ENCODE results near the gene FAM131A.

Gene FAM131A

DNA sequence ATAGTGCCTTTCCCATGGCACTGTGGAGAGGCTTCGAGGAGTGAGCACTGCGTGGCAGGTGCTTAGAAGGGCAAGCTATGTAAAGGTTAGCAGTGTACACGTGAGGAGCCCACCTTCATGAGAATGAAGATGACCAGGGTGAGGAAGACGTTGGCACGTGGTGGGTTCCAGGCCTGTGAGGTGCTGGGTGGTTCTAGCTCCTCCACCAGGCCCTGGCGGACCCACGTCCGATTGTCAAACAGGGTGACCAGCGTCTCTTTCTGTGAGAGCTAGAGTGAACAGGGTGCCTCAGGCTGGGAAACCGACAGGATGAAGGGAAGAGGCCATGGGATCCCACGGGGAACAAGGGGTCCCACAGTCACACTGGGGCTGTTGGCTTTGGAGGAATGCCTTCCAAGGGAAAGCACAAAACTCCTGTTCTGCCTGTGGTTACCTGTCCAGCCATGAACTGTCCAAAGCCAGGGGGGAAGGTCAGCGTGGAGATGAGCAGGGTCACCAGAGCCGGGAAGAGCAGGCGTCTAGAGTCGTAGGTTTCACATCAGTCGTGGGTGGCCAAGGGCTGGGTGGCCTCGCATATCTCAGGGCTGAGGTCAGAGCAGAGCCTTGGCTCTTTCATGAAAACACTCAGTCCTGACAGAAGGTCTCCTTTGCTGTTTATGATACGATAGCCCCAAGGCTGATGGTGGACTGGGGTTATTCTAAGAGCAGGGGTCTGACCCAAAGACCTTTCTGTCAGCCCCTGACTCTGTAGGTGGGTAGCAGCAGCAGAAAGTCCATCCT, 18.1 kb downstream of the FAM131A start:
- WGBS, 2 donors (ENCODE audit: extremely low coverage in 2 of 2, insufficient read length in 2 of 2, insufficient replicate concordance in 1 of 2), result no CpG with 5 or more reads among the region's 18 CpGs
- Histone ChIP-seq H3K9me3 (replicated peaks in 1 of 2; ENCODE audit: control insufficient read depth in 2 of 2, insufficient read depth in 1 of 2, low read depth in 1 of 2, low read length in 2 of 2) (no peaks in the 10 kb centered on the region), H4K8ac (ENCODE audit: low read depth, low read length) (no peak overlapping the region), H2AFZ (ENCODE audit: low read length) (no peak overlapping the region), H2BK12ac (ENCODE audit: low read length) (no peak overlapping the region), H3K27me3 (ENCODE audit: control insufficient read depth in 3 of 3, insufficient read depth in 3 of 3, low read depth in 1 of 3, low read length in 3 of 3) (no peaks in the 10 kb centered on the region), H3K79me1 (ENCODE audit: low read depth, low read length) (peaks cover 14% of the 10 kb centered on the region), H3K9ac (ENCODE audit: low read depth, low read length, poor library complexity) (peak overlapping the region; percentile 54), H3K14ac (ENCODE audit: low read length) (no peak overlapping the region), H3K4me1 (ENCODE audit: control insufficient read depth in 2 of 2, insufficient read depth in 1 of 2, low read depth in 1 of 2, low read length in 2 of 2) (peaks cover 13 to 25% of the 10 kb centered on the region in 2 donors), H3K23ac (ENCODE audit: low read depth, low read length, poor library complexity) (no peak overlapping the region), H2BK5ac (ENCODE audit: low read length) (peak overlapping the region; percentile 16), H2BK120ac (ENCODE audit: low read depth, low read length) (peak overlapping the region; percentile 0), H3K4me2 (ENCODE audit: insufficient read depth, low read length, poor library complexity, severe bottlenecking) (no peak overlapping the region), H3K4me3 (ENCODE audit: low read length in 2 of 2) (no peak overlapping the region), H4K91ac (ENCODE audit: low read depth, low read length, poor library complexity) (no peak overlapping the region), H2AK5ac (ENCODE audit: low read depth, low read length) (no peak overlapping the region), H2BK15ac (ENCODE audit: low read length) (no peak overlapping the region), H3K36me3 (replicated peaks in 1 of 2; ENCODE audit: control insufficient read depth in 2 of 2, insufficient read depth in 2 of 2, low read length in 2 of 2) (peaks cover 72 to 82% of the 10 kb centered on the region in 2 donors), H3K18ac (ENCODE audit: low read length) (peak overlapping the region; percentile 67), H3K4ac (ENCODE audit: low read length) (no peak overlapping the region), H3K27ac (replicated peaks; ENCODE audit: low read length) (no peak overlapping the region)
- no peak for DNase-seq (ENCODE audit: low spot score)

GRCh38 chr3:184357248-184358123, 20.1 kb downstream of the FAM131A start:
- no peaks in the 10 kb centered on the region for H3K27me3 ChIP-seq (ENCODE audit: control insufficient read depth in 3 of 3, insufficient read depth in 3 of 3, low read depth in 1 of 3, low read length in 3 of 3)
- H4K91ac ChIP-seq (ENCODE audit: low read depth, low read length, poor library complexity), result no peak overlapping the region
- no peak overlapping the region for H3K4me3 ChIP-seq (ENCODE audit: low read length in 2 of 2)
- WGBS, 2 donors (ENCODE audit: extremely low coverage in 2 of 2, insufficient read length in 2 of 2, insufficient replicate concordance in 1 of 2), result no CpG with 5 or more reads among the region's 24 CpGs
- H3K27ac ChIP-seq (replicated peaks; ENCODE audit: low read length), result no peak overlapping the region
- DNase-seq (ENCODE audit: low spot score), result no peak
- no peak overlapping the region for H3K18ac ChIP-seq (ENCODE audit: low read length)
- H3K14ac ChIP-seq (ENCODE audit: low read length), result no peak overlapping the region
- H2AFZ ChIP-seq (ENCODE audit: low read length), result no peak overlapping the region
- H3K36me3 ChIP-seq (replicated peaks in 1 of 2; ENCODE audit: control insufficient read depth in 2 of 2, insufficient read depth in 2 of 2, low read length in 2 of 2), result peaks cover 58 to 62% of the 10 kb centered on the region in 2 donors
- H3K79me1 ChIP-seq (ENCODE audit: low read depth, low read length), result peaks cover 23% of the 10 kb centered on the region
- no peak overlapping the region for H3K4ac ChIP-seq (ENCODE audit: low read length)
- no peak overlapping the region for H3K23ac ChIP-seq (ENCODE audit: low read depth, low read length, poor library complexity)
- H2BK5ac ChIP-seq (ENCODE audit: low read length), result no peak overlapping the region
- H2BK15ac ChIP-seq (ENCODE audit: low read length), result no peak overlapping the region
- no peak overlapping the region for H3K4me2 ChIP-seq (ENCODE audit: insufficient read depth, low read length, poor library complexity, severe bottlenecking)
- H4K8ac ChIP-seq (ENCODE audit: low read depth, low read length), result no peak overlapping the region
- peak overlapping the region; percentile 31 for H2BK120ac ChIP-seq (ENCODE audit: low read depth, low read length)
- H2AK5ac ChIP-seq (ENCODE audit: low read depth, low read length), result peak overlapping the region; percentile 99
- H3K9me3 ChIP-seq (replicated peaks in 1 of 2; ENCODE audit: control insufficient read depth in 2 of 2, insufficient read depth in 1 of 2, low read depth in 1 of 2, low read length in 2 of 2), result no peaks in the 10 kb centered on the region
- H3K9ac ChIP-seq (ENCODE audit: low read depth, low read length, poor library complexity), result no peak overlapping the region
- no peak overlapping the region for H2BK12ac ChIP-seq (ENCODE audit: low read length)
- H3K4me1 ChIP-seq (ENCODE audit: control insufficient read depth in 2 of 2, insufficient read depth in 1 of 2, low read depth in 1 of 2, low read length in 2 of 2), result peaks cover 13 to 23% of the 10 kb centered on the region in 2 donors

GRCh38 chr3:184358124-184358767, 20.8 kb downstream of the FAM131A start:
- no peak overlapping the region for H3K14ac ChIP-seq (ENCODE audit: low read length)
- H3K23ac ChIP-seq (ENCODE audit: low read depth, low read length, poor library complexity), result peak overlapping the region; percentile 21
- peak overlapping the region; percentile 31 for H2BK120ac ChIP-seq (ENCODE audit: low read depth, low read length)
- no peaks in the 10 kb centered on the region for H3K9me3 ChIP-seq (replicated peaks in 1 of 2; ENCODE audit: control insufficient read depth in 2 of 2, insufficient read depth in 1 of 2, low read depth in 1 of 2, low read length in 2 of 2)
- peak overlapping the region; percentile 4 for H2BK12ac ChIP-seq (ENCODE audit: low read length)
- no peak overlapping the region for H3K9ac ChIP-seq (ENCODE audit: low read depth, low read length, poor library complexity)
- H2AK5ac ChIP-seq (ENCODE audit: low read depth, low read length), result peak overlapping the region; percentile 99
- no peak overlapping the region for H4K91ac ChIP-seq (ENCODE audit: low read depth, low read length, poor library complexity)
- H2AFZ ChIP-seq (ENCODE audit: low read length), result no peak overlapping the region
- H3K18ac ChIP-seq (ENCODE audit: low read length), result peak overlapping the region; percentile 9
- peaks cover 51 to 54% of the 10 kb centered on the region in 2 donors for H3K36me3 ChIP-seq (replicated peaks in 1 of 2; ENCODE audit: control insufficient read depth in 2 of 2, insufficient read depth in 2 of 2, low read length in 2 of 2)
- H2BK15ac ChIP-seq (ENCODE audit: low read length), result no peak overlapping the region
- H3K4ac ChIP-seq (ENCODE audit: low read length), result no peak overlapping the region
- no peak overlapping the region for H2BK5ac ChIP-seq (ENCODE audit: low read length)
- H3K79me1 ChIP-seq (ENCODE audit: low read depth, low read length), result peaks cover 23% of the 10 kb centered on the region
- DNase-seq (ENCODE audit: low spot score), result no peak
- no CpG with 5 or more reads among the region's 12 CpGs for WGBS, 2 donors (ENCODE audit: extremely low coverage in 2 of 2, insufficient read length in 2 of 2, insufficient replicate concordance in 1 of 2)
- peaks cover 13 to 23% of the 10 kb centered on the region in 2 donors for H3K4me1 ChIP-seq (ENCODE audit: control insufficient read depth in 2 of 2, insufficient read depth in 1 of 2, low read depth in 1 of 2, low read length in 2 of 2)
- no peak overlapping the region for H4K8ac ChIP-seq (ENCODE audit: low read depth, low read length)
- no peak overlapping the region for H3K27ac ChIP-seq (replicated peaks; ENCODE audit: low read length)
- H3K27me3 ChIP-seq (ENCODE audit: control insufficient read depth in 3 of 3, insufficient read depth in 3 of 3, low read depth in 1 of 3, low read length in 3 of 3), result no peaks in the 10 kb centered on the region
- H3K4me2 ChIP-seq (ENCODE audit: insufficient read depth, low read length, poor library complexity, severe bottlenecking), result no peak overlapping the region
- H3K4me3 ChIP-seq (ENCODE audit: low read length in 2 of 2), result no peak overlapping the region
